HG03045 (cell line): ENCODE data around the gene SLC12A5.
"Not testable (repeated sequence)": the region's sequence is repeated elsewhere in the genome, so short reads cannot be mapped to it uniquely, and the experiment has no call there.

ENCODE experiments used
- ATAC-seq: cut with Tn5 transposase; IDR thresholded peaks from one replicate; pipeline ENCODE4 v1.9.1; 2021; ENCODE audit warnings: mild to moderate bottlenecking, moderate library complexity; ENCODE audit not compliant: unreplicated experiment

The SLC12A5 gene

DNA sequence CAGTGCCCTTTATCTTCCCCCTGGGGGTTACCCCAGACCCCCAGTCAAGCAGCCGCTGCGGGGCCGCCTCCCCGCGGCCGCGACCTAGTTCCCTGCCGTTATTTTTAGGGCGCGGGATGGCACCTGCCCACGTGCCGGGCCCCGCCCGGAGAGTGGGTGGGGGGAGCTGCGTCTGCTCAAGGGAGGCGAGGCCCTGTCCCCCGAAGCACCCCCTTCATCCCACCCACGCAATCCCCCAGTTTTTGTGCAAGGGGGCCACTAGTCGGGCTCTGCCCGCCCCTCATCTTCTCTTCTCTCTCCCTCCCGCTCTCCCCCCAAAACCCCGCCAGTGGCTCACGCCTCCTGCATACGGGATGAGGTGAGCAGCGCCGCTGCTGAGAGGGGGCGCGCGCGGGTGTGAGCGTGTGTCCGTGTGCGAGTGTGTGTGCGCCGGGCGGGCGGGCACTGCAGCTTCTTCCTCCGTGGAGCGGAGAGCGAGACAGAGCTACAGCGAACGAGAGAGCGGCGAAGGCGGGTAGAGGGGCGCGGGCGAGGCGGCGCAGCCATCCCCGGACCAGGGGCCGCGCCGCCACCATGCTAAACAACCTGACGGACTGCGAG lies at the start of gene SLC12A5:
Gene SLC12A5, plus strand, starts transcription at position 444 of the 600 bp plus-strand sequence. Its CDS starts 130 bp downstream, at position 574.
- ATAC-seq = no peak

DNA sequence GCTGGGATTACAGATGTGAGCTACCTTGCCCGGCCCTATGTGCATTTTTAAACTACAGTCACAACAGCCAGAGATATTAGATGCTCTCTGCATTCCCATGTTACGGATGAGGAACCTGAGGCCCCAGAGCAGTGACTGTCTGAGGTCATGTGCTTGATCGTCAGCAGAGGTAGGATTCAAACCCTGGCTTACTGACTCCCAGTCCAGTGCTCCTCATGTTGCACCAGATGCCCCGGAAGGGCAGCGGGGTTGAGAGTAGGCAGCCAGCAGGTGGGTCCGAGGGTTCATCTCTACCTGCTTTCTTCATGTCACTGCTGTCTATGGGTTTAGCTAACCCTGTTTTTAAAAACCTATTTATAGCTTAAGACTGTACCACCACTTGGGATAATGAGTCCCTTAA lies 47.8 kb upstream of the SLC12A5 start:
- no peak for ATAC-seq

DNA sequence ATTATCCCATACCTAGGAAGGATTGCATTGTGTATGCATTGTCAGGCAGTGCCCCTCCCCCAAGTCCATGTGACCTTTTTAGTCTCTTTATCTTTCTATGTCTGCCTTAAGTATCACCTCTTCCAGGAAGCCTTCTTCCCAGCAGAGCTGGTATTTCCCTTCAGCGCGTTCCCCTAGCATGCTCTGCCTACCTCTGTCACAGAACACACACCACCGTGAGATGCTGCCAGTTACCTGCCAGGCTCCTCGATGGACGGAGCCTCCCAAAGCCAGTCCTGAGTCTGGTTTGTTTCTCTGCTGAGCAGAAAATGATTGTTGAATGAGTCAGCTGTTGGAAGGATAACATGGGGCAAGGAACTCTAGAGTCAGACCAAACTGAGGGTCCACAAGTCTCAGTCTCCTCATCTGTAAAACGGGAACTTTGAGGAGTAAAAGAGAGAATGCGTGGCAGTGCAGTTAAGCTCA lies 45.7 kb upstream of the SLC12A5 start:
- no peak for ATAC-seq

DNA sequence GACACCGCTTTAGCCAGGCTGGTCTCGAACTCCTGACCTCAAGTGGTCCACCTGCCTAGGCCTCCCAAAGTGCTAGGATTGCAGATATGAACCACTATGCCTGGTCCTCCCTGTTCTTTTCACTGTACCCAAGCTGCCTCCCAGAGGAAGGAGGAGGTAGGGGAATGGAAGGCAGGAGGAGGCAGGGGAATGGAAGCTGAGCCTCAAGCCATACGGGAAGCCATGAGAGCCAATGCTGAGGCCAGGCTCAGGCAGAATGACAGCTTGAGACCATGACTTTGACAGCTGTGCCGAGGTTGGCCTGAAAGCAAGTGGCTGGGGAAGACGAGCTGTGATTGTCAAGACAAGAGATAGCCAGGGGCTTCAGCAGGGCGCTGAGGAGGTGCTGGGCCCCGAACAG lies 43.4 kb upstream of the SLC12A5 start:
- ATAC-seq = no peak

GRCh38 chr20:45987108-45987780 lies 41.8 kb upstream of the SLC12A5 start:
- no peak for ATAC-seq

GRCh38 chr20:45988830-45989229 lies 40.2 kb upstream of the SLC12A5 start:
- ATAC-seq = not testable (repeated sequence)

DNA sequence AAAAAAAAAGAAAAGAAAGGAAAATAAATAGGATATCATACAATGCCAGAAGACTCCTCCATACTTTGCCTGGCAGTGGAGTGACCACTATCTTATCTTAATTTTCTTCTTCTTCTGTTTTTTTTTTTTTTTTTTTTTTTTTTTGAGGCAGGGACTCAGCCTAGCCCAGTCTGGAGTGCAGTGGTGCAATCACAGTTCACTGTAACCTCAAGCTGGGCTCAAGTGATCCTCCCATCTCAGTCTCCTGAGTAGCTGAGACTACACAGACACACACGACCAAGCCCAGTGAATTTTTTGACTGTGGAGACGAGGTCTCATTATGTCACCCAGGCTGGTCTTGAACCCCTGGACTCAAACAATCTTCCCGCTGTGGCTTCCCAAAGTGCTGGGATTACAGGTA lies 37.4 kb upstream of the SLC12A5 start:
- ATAC-seq = no peak

- no peak for ATAC-seq
Observed at GRCh38 chr20:45993197-45993951, 35.6 kb upstream of the SLC12A5 start.

DNA sequence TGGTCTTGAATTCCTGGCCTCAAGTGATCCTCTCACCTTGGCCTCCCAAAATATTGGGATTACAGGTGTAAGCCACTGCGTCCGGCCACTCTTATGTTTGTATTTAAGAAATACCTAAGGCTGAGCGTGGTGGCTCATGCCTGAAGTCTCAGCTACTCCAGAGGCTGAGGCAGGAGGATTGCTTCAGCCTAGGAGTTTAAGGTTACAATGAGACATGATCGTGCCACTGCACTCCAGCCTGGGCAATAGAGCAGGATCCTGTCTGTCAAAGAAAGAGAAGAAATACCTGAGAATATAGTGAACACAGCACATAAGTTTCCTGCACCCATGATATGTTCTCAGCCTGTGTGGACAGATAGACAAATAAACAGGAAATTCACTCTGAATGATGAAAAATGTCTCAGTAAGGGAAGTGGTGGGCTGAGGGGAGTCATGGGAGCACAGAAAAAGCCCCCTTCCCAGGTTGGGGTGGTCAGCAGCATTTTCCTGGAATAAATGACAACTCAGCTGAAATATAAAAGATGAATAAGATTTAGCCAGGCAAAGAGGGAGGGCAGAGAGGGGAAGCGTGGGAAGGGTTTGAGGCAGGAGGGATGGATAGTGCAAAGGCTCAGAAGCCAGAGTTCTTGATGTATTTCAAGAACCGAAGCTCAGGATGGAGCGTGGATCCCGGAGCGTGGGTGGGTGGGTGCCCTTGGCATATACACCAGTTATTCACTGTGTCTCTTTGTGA lies 34.1 kb upstream of the SLC12A5 start:
- no peak for ATAC-seq

DNA sequence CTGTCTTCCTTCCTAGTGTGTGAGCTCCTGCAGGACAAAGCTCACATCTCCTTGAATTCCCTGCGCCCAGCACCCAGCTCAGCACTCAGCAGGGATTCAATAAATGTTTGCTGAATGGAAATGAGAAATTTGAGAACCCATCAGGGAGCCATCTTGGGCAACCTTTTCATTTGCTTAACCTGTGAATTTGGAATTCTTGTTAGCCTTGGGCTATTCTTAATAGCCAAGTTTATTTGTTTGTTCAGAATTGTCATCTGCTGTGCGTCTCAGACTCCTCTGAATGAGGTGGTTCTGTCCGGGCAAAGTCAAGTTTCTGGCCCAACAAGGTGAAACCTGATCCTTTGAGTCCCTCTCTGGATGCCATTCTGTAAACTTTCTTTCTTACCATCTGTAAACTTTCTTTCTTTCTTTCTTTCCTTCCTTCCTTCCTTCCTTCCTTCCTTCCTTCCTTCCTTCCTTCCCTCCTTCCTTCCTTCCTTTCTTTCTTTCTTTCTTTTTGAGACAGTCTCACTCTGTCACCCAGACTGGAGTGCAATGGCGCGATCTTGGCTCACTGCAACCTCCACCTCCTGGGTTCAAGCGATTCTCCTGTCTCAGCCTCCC lies 33.4 kb upstream of the SLC12A5 start:
- ATAC-seq = not testable (repeated sequence)

GRCh38 chr20:45997187-45997586 lies 31.8 kb upstream of the SLC12A5 start:
- no peak for ATAC-seq

DNA sequence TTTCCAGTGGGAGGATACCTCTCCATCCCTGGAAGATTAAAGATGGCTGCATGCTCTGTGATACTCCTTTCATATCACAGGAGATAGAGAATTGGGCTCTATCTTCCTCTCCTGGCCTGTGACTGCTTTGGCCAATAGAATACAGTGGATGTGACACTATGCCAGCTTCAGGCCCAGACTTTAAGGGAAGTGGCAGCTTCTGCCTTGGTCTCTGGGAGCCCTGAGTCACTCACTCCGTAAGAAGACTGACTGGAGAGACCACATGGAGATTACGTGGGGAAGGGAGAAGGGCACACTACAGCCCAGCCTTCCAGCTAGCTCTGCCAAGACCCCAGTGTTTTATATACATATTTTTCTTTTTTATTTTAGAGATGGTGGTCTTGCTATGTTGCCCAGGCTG lies 30.7 kb upstream of the SLC12A5 start:
- ATAC-seq = no peak

DNA sequence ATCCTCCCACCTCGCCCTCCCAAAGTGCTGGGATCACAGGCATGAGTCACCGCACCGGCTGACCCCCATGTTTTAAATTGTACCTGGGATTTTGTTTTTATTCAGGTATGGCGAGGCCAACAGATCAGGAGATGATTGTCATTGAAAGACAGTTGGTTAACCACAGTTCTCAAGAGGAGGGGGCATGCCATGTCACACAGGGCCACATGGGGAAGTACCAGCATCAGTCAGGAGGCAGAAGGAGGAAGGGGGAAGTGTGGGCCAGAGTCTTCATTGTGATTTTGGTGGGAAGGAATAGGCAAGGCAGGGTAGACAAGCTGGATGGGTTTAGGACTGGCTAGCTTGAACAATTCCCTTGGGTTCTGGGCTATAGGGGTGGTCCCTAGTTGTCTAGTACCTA lies 30.3 kb upstream of the SLC12A5 start:
- no peak for ATAC-seq

- no peak for ATAC-seq
Observed at GRCh38 chr20:45999557-46000261, 29.3 kb upstream of the SLC12A5 start.

DNA sequence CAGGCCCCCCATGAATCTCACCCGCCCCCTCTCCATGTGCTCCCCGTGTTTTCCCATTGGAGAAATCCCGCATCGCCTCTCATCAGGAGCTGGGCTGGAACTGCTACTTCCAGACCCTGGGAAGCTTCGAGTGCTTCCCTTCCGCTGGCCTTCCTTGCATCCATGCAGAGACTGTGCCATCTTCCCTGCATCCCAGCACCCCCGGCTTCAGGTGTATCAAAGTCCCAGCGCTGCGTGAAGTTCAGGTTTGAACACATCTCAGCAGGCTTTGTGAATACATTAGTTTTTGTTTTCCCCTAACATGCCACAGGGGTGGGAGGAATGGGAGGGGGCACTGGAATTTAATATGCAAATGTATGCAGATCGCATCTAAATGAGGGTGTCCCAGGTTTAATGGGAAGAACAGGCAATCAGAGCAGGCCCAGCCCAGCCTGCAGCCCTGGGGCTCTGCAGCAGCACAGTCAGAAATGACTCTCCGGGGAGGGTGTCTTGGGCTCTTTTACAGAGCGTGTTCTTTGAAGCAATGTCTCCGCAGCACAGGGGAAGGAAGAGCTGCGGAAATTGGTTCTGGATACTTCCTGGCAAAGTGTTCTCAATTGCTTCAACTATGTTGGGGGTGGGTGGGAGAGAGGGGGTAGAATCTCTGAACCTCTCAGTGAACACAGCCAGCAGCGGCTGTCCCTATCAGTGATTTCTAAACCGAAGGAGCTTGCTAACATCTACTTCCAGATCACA lies 28.6 kb upstream of the SLC12A5 start:
- ATAC-seq = no peak

DNA sequence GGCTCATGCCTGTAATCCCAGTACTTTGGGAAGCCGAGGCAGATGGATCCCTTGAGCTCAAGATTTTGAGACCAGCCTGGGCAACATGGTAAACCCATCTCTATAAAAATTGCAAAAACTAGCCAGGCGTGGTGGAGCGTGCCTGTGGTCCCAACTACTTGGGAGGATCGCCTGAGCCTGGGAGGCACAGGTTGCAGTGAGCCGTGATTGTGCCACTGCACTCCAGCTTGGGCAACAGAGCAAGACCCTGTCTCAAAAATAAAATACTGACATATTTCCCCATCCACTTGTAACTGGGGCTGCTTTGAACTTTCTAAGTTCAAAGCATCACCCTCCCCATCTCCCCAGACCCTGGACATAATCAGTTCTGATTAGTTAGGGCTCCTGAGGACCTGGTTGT lies 27.5 kb upstream of the SLC12A5 start:
- no peak for ATAC-seq

- no peak for ATAC-seq
Observed at GRCh38 chr20:46002008-46002407, 27.0 kb upstream of the SLC12A5 start.

- no peak for ATAC-seq
Observed at GRCh38 chr20:46004187-46004586, 24.8 kb upstream of the SLC12A5 start.

DNA sequence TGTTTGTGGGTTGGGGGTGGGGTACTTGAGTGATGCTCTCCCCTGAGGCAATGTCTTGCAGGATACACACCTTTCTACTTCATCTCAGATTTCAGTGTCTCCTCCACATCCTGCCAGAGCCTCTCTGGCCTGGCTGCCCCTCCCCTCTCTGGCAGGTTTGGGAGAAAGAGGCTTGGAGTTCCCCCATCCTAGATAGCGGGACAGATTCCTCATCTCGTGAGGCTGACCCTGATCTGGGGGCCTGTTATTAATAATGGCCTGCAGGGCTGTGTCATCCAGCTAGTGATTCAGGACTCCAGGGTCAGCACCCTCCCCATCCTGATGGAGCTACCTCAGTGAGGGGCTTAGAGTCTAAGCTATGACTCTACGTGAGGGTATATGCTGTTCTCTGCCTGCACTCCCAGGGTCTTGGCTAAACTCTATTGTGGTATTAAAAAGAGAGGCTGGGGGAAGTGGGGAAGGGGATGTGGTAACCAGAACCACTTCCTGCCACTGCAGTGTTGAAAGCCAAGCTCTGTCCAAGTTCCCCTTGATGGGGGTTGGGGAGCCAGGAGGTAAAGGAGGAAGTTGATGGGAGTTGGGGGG lies 24.0 kb upstream of the SLC12A5 start:
- ATAC-seq = no peak
